NT2/D1 (cell line): Measurements from ENCODE around the gene CCDC92B.

Experiments
- DNase-seq: peaks from one replicate; pipeline ENCODE4 v3.0.0-alpha.2; 2011; ENCODE audit warnings: low read depth, low spot score
- H3K27me3 ChIP-seq: 2 replicates; pipeline ENCODE4 v1.6.0; 2011; ENCODE audit warnings: mild to moderate bottlenecking; ENCODE audit not compliant: insufficient read length, insufficient read depth
- H3K36me3 ChIP-seq: 2 replicates; pipeline ENCODE4 v1.6.1; 2011; ENCODE audit warnings: mild to moderate bottlenecking, low read length, mixed read lengths; ENCODE audit not compliant: insufficient read depth, insufficient read length
- H3K4me1 ChIP-seq: 2 replicates; pipeline ENCODE4 v1.5.1; 2011; ENCODE audit not compliant: insufficient read depth, insufficient read length
- H3K4me3 ChIP-seq: 2 replicates; pipeline ENCODE4 v1.5.1; 2011; ENCODE audit warnings: low read depth; ENCODE audit not compliant: insufficient read length
- H3K9ac ChIP-seq: 2 replicates; pipeline ENCODE4 v1.6.0; 2011; ENCODE audit warnings: low read depth; ENCODE audit not compliant: insufficient read length
- H3K9me3 ChIP-seq: 2 replicates; pipeline ENCODE4 v1.5.1; 2011; ENCODE audit warnings: mild to moderate bottlenecking, low read length; ENCODE audit not compliant: insufficient read depth
- SUZ12 ChIP-seq: IDR thresholded peaks from 2 replicates; pipeline ENCODE4 v1.6.1; 2011; ENCODE audit not compliant: insufficient read length, insufficient read depth; ENCODE audit errors: extremely low read depth
- YY1 ChIP-seq: IDR thresholded peaks from 2 replicates; pipeline ENCODE4 v1.6.1; 2011; ENCODE audit not compliant: insufficient read length, insufficient read depth
- ZNF274 ChIP-seq: IDR thresholded peaks from 2 replicates; pipeline ENCODE4 v1.6.1; 2011; ENCODE audit warnings: mild to moderate bottlenecking, low read depth, low read length

The CCDC92B gene

GRCh38 chr17:2695243-2695960 lies 54.0 kb downstream of the CCDC92B start:
- Histone ChIP-seq H3K4me1 (no peaks in the 10 kb centered on the region), H3K4me3 (no peak overlapping the region), H3K9ac (no peak overlapping the region), H3K36me3 (peaks cover 80% of the 10 kb centered on the region), H3K27me3 (no peaks in the 10 kb centered on the region), H3K9me3 (no peaks in the 10 kb centered on the region)
- DNase-seq = no peak
- TF ChIP-seq YY1 (no peak), SUZ12 (no peak), ZNF274 (no peak)

- TF ChIP-seq ZNF274 (no peak), SUZ12 (no peak), YY1 (no peak)
- Histone ChIP-seq H3K4me3 (no peak overlapping the region), H3K9ac (no peak overlapping the region), H3K4me1 (no peaks in the 10 kb centered on the region), H3K36me3 (peaks cover 77% of the 10 kb centered on the region), H3K9me3 (no peaks in the 10 kb centered on the region), H3K27me3 (no peaks in the 10 kb centered on the region)
- DNase-seq = no peak
Measured at GRCh38 chr17:2694381-2695242, 54.8 kb downstream of the CCDC92B start.

- H3K4me3 ChIP-seq = no peak overlapping the region
- TF ChIP-seq ZNF274 = no peak
- TF ChIP-seq SUZ12 = no peak
- no peak for TF ChIP-seq YY1
- no peaks in the 10 kb centered on the region for H3K9me3 ChIP-seq
- peaks cover 4% of the 10 kb centered on the region for H3K4me1 ChIP-seq
- no peaks in the 10 kb centered on the region for H3K27me3 ChIP-seq
- peaks cover 79% of the 10 kb centered on the region for H3K36me3 ChIP-seq
- no peak overlapping the region for H3K9ac ChIP-seq
- DNase-seq = no peak
Measured at GRCh38 chr17:2693561-2694380, 55.7 kb downstream of the CCDC92B start.

- no peak overlapping the region for H3K4me3 ChIP-seq
- peaks cover 4% of the 10 kb centered on the region for H3K4me1 ChIP-seq
- no peak overlapping the region for H3K9ac ChIP-seq
- no peaks in the 10 kb centered on the region for H3K9me3 ChIP-seq
- H3K36me3 ChIP-seq = peaks cover 70% of the 10 kb centered on the region
- no peak for TF ChIP-seq YY1
- TF ChIP-seq ZNF274 = no peak
- no peak for TF ChIP-seq SUZ12
- no peak for DNase-seq
- H3K27me3 ChIP-seq = no peaks in the 10 kb centered on the region
Measured at GRCh38 chr17:2692781-2693135, 56.7 kb downstream of the CCDC92B start.

- Histone ChIP-seq H3K9me3 (no peaks in the 10 kb centered on the region), H3K4me1 (peaks cover 4% of the 10 kb centered on the region), H3K36me3 (peaks cover 64% of the 10 kb centered on the region), H3K4me3 (no peak overlapping the region), H3K9ac (no peak overlapping the region), H3K27me3 (no peaks in the 10 kb centered on the region)
- TF ChIP-seq ZNF274 (no peak), YY1 (no peak), SUZ12 (no peak)
- no peak for DNase-seq
Measured at GRCh38 chr17:2691965-2692780, 57.3 kb downstream of the CCDC92B start.

- Histone ChIP-seq H3K4me3 (no peak overlapping the region), H3K9me3 (no peaks in the 10 kb centered on the region), H3K36me3 (peaks cover 58% of the 10 kb centered on the region), H3K9ac (no peak overlapping the region), H3K4me1 (peaks cover 4% of the 10 kb centered on the region), H3K27me3 (no peaks in the 10 kb centered on the region)
- no peak for TF ChIP-seq YY1
- TF ChIP-seq SUZ12 = no peak
- no peak for TF ChIP-seq ZNF274
- DNase-seq = no peak
Measured at GRCh38 chr17:2691069-2691871, 58.2 kb downstream of the CCDC92B start.
